Measurements from ENCODE around the gene OR6N2. TPM values are rescaled to one million over a fixed set of nuclear protein-coding genes. Genes with fewer than 3 reads are reported as not detected.

The OR6N2 gene
- total and polyA plus RNA-seq, 9 of the 15 experiments (the other 6 are each of a cell fraction or from before 2014, with no cell fraction given): not detected

DNA sequence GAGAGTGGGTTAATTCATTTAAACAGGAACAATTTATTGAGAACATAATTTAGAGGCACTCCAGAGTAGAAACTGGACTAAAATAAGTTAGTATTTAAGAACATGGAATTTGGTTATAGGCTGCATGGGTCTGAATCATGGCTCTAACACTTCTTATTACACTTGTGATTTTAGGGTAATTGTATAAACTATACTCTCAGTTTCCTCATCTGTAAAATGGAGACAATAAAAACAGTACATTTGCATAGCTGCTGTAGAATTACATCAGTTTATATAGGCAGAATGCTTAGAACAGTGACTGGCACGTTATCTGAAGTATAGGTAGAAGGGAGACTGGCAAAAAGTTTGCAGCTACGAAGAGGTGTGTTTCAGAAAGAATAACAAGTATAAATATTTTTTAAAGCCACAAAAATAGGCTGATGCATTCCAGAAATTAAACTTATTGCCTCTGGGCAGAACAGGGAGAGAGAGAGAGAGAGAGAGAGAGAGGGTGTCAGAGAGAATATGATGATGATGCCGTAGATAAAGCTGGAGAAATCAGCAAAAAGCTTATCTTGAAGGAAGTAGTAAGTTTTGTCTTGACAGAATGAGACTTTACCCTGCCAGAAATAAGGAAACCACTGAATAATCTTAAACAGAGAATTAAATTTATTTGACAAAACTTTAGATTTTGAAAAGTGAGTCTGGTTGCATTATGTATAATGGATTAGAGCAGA lies 52.3 kb downstream of the OR6N2 start (continued):
- TF ChIP-seq, protein P1, sequence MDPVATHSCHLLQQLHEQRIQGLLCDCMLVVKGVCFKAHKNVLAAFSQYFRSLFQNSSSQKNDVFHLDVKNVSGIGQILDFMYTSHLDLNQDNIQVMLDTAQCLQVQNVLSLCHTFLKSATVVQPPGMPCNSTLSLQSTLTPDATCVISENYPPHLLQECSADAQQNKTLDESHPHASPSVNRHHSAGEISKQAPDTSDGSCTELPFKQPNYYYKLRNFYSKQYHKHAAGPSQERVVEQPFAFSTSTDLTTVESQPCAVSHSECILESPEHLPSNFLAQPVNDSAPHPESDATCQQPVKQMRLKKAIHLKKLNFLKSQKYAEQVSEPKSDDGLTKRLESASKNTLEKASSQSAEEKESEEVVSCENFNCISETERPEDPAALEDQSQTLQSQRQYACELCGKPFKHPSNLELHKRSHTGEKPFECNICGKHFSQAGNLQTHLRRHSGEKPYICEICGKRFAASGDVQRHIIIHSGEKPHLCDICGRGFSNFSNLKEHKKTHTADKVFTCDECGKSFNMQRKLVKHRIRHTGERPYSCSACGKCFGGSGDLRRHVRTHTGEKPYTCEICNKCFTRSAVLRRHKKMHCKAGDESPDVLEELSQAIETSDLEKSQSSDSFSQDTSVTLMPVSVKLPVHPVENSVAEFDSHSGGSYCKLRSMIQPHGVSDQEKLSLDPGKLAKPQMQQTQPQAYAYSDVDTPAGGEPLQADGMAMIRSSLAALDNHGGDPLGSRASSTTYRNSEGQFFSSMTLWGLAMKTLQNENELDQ (CRISPR knock-in tag; IDR thresholded peaks at IDR 0.05; ENCODE audit: borderline replicate concordance): no peak
- TF ChIP-seq, protein P2, sequence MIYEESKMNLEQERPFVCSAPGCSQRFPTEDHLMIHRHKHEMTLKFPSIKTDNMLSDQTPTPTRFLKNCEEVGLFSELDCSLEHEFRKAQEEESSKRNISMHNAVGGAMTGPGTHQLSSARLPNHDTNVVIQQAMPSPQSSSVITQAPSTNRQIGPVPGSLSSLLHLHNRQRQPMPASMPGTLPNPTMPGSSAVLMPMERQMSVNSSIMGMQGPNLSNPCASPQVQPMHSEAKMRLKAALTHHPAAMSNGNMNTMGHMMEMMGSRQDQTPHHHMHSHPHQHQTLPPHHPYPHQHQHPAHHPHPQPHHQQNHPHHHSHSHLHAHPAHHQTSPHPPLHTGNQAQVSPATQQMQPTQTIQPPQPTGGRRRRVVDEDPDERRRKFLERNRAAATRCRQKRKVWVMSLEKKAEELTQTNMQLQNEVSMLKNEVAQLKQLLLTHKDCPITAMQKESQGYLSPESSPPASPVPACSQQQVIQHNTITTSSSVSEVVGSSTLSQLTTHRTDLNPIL (CRISPR knock-in tag; IDR thresholded peaks at IDR 0.05): no peak
- peak; percentile 33; the same call in 1 of the 2 replicates for TF ChIP-seq CXXC5 (CRISPR knock-in tag; IDR thresholded peaks at IDR 0.05)
- no peak for TF ChIP-seq CEBPG (CRISPR knock-in tag; IDR thresholded peaks at IDR 0.05)
- peak in 1 of 2 experiments; percentile 39; a peak in 1 of 4 replicates for TF ChIP-seq CEBPG (tag; conservative IDR thresholded peaks at IDR 0.05 in 1 of 2, IDR thresholded peaks at IDR 0.05 in 1 of 2)
- TF ChIP-seq JUND (IDR thresholded peaks at IDR 0.05; ENCODE audit: borderline replicate concordance, low read depth, low read length): peak; percentile 5; the same call in 1 of the 2 replicates
- no peak for TF ChIP-seq JUND (tag; IDR thresholded peaks at IDR 0.05; ENCODE audit: borderline replicate concordance, low read depth, low read length)
- TF ChIP-seq, protein P3, sequence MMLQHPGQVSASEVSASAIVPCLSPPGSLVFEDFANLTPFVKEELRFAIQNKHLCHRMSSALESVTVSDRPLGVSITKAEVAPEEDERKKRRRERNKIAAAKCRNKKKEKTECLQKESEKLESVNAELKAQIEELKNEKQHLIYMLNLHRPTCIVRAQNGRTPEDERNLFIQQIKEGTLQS (IDR thresholded peaks at IDR 0.05): peak; percentile 29; the same call in 1 of the 2 replicates
- TF ChIP-seq, protein P3 (CRISPR knock-in tag; conservative IDR thresholded peaks at IDR 0.05): no peak
- TF ChIP-seq, protein P4, sequence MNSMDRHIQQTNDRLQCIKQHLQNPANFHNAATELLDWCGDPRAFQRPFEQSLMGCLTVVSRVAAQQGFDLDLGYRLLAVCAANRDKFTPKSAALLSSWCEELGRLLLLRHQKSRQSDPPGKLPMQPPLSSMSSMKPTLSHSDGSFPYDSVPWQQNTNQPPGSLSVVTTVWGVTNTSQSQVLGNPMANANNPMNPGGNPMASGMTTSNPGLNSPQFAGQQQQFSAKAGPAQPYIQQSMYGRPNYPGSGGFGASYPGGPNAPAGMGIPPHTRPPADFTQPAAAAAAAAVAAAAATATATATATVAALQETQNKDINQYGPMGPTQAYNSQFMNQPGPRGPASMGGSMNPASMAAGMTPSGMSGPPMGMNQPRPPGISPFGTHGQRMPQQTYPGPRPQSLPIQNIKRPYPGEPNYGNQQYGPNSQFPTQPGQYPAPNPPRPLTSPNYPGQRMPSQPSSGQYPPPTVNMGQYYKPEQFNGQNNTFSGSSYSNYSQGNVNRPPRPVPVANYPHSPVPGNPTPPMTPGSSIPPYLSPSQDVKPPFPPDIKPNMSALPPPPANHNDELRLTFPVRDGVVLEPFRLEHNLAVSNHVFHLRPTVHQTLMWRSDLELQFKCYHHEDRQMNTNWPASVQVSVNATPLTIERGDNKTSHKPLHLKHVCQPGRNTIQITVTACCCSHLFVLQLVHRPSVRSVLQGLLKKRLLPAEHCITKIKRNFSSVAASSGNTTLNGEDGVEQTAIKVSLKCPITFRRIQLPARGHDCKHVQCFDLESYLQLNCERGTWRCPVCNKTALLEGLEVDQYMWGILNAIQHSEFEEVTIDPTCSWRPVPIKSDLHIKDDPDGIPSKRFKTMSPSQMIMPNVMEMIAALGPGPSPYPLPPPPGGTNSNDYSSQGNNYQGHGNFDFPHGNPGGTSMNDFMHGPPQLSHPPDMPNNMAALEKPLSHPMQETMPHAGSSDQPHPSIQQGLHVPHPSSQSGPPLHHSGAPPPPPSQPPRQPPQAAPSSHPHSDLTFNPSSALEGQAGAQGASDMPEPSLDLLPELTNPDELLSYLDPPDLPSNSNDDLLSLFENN (IDR thresholded peaks at IDR 0.05; ENCODE audit: low read depth in 2 of 2, low read length in 2 of 2): no peak
- TF ChIP-seq BRF1 (IDR thresholded peaks at IDR 0.05; ENCODE audit: borderline replicate concordance, extremely low read depth, insufficient read length): no peak
- TF ChIP-seq, protein P5, sequence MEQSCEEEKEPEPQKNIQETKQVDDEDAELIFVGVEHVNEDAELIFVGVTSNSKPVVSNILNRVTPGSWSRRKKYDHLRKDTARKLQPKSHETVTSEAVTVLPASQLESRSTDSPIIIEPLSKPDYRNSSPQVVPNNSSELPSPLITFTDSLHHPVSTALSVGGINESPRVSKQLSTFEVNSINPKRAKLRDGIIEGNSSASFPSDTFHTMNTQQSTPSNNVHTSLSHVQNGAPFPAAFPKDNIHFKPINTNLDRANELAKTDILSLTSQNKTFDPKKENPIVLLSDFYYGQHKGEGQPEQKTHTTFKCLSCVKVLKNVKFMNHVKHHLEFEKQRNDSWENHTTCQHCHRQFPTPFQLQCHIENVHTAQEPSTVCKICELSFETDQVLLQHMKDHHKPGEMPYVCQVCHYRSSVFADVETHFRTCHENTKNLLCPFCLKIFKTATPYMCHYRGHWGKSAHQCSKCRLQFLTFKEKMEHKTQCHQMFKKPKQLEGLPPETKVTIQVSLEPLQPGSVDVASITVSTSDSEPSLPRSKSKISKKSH (CRISPR knock-in tag; IDR thresholded peaks at IDR 0.05): no peak
- TF ChIP-seq MAFK (IDR thresholded peaks at IDR 0.05; ENCODE audit: low read length): no peak
- TF ChIP-seq, protein P6, sequence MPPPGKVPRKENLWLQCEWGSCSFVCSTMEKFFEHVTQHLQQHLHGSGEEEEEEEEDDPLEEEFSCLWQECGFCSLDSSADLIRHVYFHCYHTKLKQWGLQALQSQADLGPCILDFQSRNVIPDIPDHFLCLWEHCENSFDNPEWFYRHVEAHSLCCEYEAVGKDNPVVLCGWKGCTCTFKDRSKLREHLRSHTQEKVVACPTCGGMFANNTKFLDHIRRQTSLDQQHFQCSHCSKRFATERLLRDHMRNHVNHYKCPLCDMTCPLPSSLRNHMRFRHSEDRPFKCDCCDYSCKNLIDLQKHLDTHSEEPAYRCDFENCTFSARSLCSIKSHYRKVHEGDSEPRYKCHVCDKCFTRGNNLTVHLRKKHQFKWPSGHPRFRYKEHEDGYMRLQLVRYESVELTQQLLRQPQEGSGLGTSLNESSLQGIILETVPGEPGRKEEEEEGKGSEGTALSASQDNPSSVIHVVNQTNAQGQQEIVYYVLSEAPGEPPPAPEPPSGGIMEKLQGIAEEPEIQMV (tag; conservative IDR thresholded peaks at IDR 0.05; ENCODE audit: low read depth): no peak

Data from K562 (cell line).